Neural progenitor cell (in vitro differentiated cells): ENCODE results near the gene CPNE4. TPM values are rescaled to one million over a fixed set of nuclear protein-coding genes. Genes with fewer than 3 reads are reported as not detected.

Experiments
- DNase-seq: peaks from one replicate; pipeline ENCODE4 v3.0.0-alpha.2; 2016; ENCODE audit warnings: low spot score
- H2AFZ ChIP-seq: fragments of 200-600 bp; sonication (generic); replicated peaks from 2 replicates; pipeline ENCODE4 v1.6.1; 2016; ENCODE audit warnings: antibody characterized with exemption
- H3F3A ChIP-seq: fragments of 200-600 bp; sonication (generic); 2 replicates; pipeline ENCODE4 v1.6.1; 2016; ENCODE audit warnings: antibody characterized with exemption, low read depth
- H3K27ac ChIP-seq: fragments of 200-600 bp; sonication (generic); 2 replicates; pipeline ENCODE4 v1.5.1; 2016; ENCODE audit warnings: mild to moderate bottlenecking
- H3K27me3 ChIP-seq: fragments of 200-600 bp; sonication (generic); 2 replicates; pipeline ENCODE4 v1.6.1; 2016; ENCODE audit warnings: mild to moderate bottlenecking, moderate library complexity
- H3K36me3 ChIP-seq: fragments of 200-600 bp; sonication (generic); 2 replicates; pipeline ENCODE4 v1.5.1; 2016
- H3K4me1 ChIP-seq: fragments of 200-600 bp; sonication (generic); 2 replicates; pipeline ENCODE4 v1.6.1; 2016; ENCODE audit warnings: mixed run types
- H3K4me2 ChIP-seq: fragments of 200-600 bp; sonication (generic); 2 replicates; pipeline ENCODE4 v1.6.1; 2016
- H3K4me3 ChIP-seq: fragments of 200-600 bp; sonication (generic); 2 replicates; pipeline ENCODE4 v1.5.1; 2016
- H3K79me2 ChIP-seq: fragments of 200-600 bp; sonication (generic); 2 replicates; pipeline ENCODE4 v1.6.1; 2016; ENCODE audit warnings: low read depth
- H3K9ac ChIP-seq: fragments of 200-600 bp; sonication (generic); 2 replicates; pipeline ENCODE4 v1.6.1; 2016
- H3K9me3 ChIP-seq: fragments of 200-600 bp; sonication (generic); 2 replicates; pipeline ENCODE4 v1.5.1; 2016; ENCODE audit warnings: low read depth
- H4K20me1 ChIP-seq: fragments of 200-600 bp; sonication (generic); 2 replicates; pipeline ENCODE4 v1.6.1; 2016; ENCODE audit warnings: low read depth
- H3K27ac Mint-ChIP-seq: 3 replicates; pipeline ENCODE4 v1.8.0; 2021; ENCODE audit warnings: mixed read lengths
- H3K27me3 Mint-ChIP-seq: 2 replicates; pipeline ENCODE4 v1.8.0; 2022; ENCODE audit warnings: low read depth, mild to moderate bottlenecking, inconsistent platforms, moderate library complexity, mixed read lengths; ENCODE audit not compliant: insufficient read depth
- H3K36me3 Mint-ChIP-seq: 3 replicates; pipeline ENCODE4 v1.8.0; 2021; ENCODE audit warnings: mixed read lengths
- H3K4me1 Mint-ChIP-seq: 3 replicates; pipeline ENCODE4 v1.8.0; 2021; ENCODE audit warnings: mixed read lengths
- H3K4me3 Mint-ChIP-seq: 3 replicates; pipeline ENCODE4 v1.8.0; 2021; ENCODE audit warnings: mild to moderate bottlenecking, moderate library complexity, mixed read lengths
- H3K9me3 Mint-ChIP-seq: 3 replicates; pipeline ENCODE4 v1.8.0; 2020; ENCODE audit warnings: mixed read lengths
- CTCF ChIP-seq: fragments of 200-600 bp; sonication (generic); IDR thresholded peaks from 2 replicates; pipeline ENCODE4 v1.5.1; 2017; ENCODE audit warnings: antibody characterized with exemption, mild to moderate bottlenecking
- EZH2 ChIP-seq: fragments of 200-600 bp; sonication (generic); IDR thresholded peaks from 2 replicates; pipeline ENCODE4 v1.6.1; 2017; ENCODE audit warnings: antibody characterized with exemption, mild to moderate bottlenecking, moderate library complexity
- EZH2phosphoT487 ChIP-seq: fragments of 200-600 bp; sonication (generic); IDR thresholded peaks from 2 replicates; pipeline ENCODE4 v1.6.1; 2017; ENCODE audit warnings: antibody characterized with exemption
- total RNA-seq: library from RNA; depleted of rRNA; stranded (reverse); fragments of >200 nt; gene quantifications from 2 replicates; pipeline ENCODE4 v1.2.3, GENCODE V29; 2015; ENCODE audit warnings: low replicate concordance

The CPNE4 gene
- total RNA-seq, 1 donor from 2014 or later = not detected

GRCh38 chr3:132017137-132017536 is 17.7 kb downstream of the CPNE4 start:
- Mint-ChIP-seq H3K4me1 (peaks cover 3% of the 10 kb centered on the region), H3K27ac (no peak overlapping the region), H3K4me3 (no peak overlapping the region), H3K27me3 (no peaks in the 10 kb centered on the region), H3K36me3 (no peaks in the 10 kb centered on the region), H3K9me3 (no peaks in the 10 kb centered on the region)
- Histone ChIP-seq H3K27ac (no peak overlapping the region), H3K4me3 (no peak overlapping the region), H3K36me3 (no peaks in the 10 kb centered on the region), H3K9me3 (no peaks in the 10 kb centered on the region), H3K79me2 (no peaks in the 10 kb centered on the region), H3F3A (no peaks in the 10 kb centered on the region), H4K20me1 (no peaks in the 10 kb centered on the region), H2AFZ (no peak overlapping the region), H3K4me2 (no peak overlapping the region), H3K27me3 (no peaks in the 10 kb centered on the region), H3K9ac (no peak overlapping the region), H3K4me1 (no peaks in the 10 kb centered on the region)
- TF ChIP-seq EZH2phosphoT487 = no peak
- TF ChIP-seq EZH2 = no peak
- TF ChIP-seq CTCF = no peak
- DNase-seq = no peak

- DNase-seq = no peak
- Histone ChIP-seq H3K4me1 (no peaks in the 10 kb centered on the region), H3K36me3 (no peaks in the 10 kb centered on the region), H3K4me3 (no peak overlapping the region), H3K4me2 (no peak overlapping the region), H3K9me3 (no peaks in the 10 kb centered on the region), H4K20me1 (no peaks in the 10 kb centered on the region), H3K27me3 (no peaks in the 10 kb centered on the region), H3F3A (no peaks in the 10 kb centered on the region), H3K27ac (no peak overlapping the region), H3K9ac (no peak overlapping the region), H3K79me2 (no peaks in the 10 kb centered on the region), H2AFZ (no peak overlapping the region)
- Mint-ChIP-seq H3K27ac (no peak overlapping the region), H3K4me1 (peaks cover 8% of the 10 kb centered on the region), H3K9me3 (no peaks in the 10 kb centered on the region), H3K27me3 (no peaks in the 10 kb centered on the region), H3K36me3 (no peaks in the 10 kb centered on the region), H3K4me3 (no peak overlapping the region)
- TF ChIP-seq CTCF (no peak), EZH2 (no peak), EZH2phosphoT487 (no peak)
These were observed 18.5 kb downstream of the CPNE4 start for GRCh38 chr3:132016061-132017041.

DNA sequence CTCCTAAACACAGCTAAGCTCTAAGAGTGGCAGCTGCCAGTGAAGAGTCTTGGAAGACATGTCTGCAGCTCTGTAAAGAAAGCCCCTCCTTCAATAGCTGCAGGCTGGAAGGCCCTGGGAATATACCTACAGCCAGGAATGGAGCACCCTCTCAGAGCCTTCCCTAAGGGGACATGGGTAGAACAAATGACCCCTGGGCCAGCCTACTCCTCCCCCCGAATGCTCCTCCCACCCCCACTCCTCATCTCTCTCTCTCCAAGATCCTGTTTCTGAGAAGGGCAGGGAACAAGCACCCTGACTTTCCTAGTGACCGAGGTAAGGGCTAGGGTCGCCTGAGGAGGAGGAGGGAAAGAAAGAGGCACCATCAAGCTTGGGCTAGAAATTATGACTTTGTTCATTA is 20.7 kb downstream of the CPNE4 start:
- Histone ChIP-seq H3K27me3 (no peaks in the 10 kb centered on the region), H4K20me1 (no peaks in the 10 kb centered on the region), H2AFZ (peak overlapping the region; percentile 19), H3F3A (no peaks in the 10 kb centered on the region), H3K27ac (no peak overlapping the region), H3K9ac (no peak overlapping the region), H3K4me3 (no peak overlapping the region), H3K9me3 (no peaks in the 10 kb centered on the region), H3K79me2 (no peaks in the 10 kb centered on the region), H3K36me3 (no peaks in the 10 kb centered on the region), H3K4me2 (no peak overlapping the region), H3K4me1 (peaks cover 5% of the 10 kb centered on the region)
- Mint-ChIP-seq H3K4me1 (peaks cover 28% of the 10 kb centered on the region), H3K4me3 (no peak overlapping the region), H3K9me3 (no peaks in the 10 kb centered on the region), H3K27ac (no peak overlapping the region), H3K36me3 (no peaks in the 10 kb centered on the region), H3K27me3 (no peaks in the 10 kb centered on the region)
- no peak for TF ChIP-seq CTCF
- no peak for TF ChIP-seq EZH2phosphoT487
- no peak for TF ChIP-seq EZH2
- DNase-seq = no peak
